Fibroblast of skin of right quadriceps (primary cell): ENCODE measurements around the gene GBP7.
A peak's percentile ranks its signal among the peaks of the same experiment; 100 is the strongest.

Source experiments
- DNase-seq: peaks from one replicate; pipeline ENCODE4 v3.0.0-alpha.2; 2013

GBP7 gene

GRCh38 chr1:89112871-89113613, 62.8 kb downstream of the GBP7 start:
- no peak for DNase-seq

DNA sequence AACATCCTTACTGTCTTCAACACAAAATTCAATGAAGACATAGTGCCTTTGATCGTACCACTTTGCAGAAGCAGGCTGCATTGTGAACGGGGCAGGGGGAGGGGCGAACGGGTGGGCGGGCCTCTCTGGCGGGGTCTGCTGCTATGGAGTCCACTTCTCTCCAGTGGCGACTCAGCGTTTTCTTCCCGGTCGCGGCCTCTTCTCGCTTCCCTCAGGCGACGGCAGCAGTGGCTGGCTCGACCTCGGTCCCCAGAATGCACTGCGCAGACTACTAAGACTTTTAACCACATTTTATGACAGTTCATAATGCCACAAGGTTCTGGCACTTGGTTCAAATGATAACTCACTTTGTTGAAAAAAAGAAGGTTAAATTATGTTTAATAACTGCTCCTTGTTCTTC, 71.1 kb downstream of the GBP7 start:
- no peak for DNase-seq

DNA sequence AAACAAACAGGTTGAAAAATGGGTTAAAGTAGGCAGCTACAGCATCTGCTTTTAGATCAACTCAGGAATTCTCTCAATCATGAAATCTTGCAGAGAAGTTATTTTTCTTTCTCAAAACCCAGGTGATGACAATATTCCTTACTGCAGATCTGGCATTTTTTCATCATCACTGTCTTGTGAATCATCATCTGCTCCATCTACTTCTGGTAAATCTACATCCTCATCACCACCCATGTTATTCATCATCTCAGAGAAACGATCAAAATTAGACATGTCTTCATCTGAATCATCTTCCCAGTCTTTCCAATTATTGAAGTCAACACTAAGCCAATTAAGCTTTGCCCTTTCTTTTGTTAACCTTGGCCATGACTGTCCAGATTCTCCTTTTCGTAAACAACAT, 71.7 kb downstream of the GBP7 start:
- peak; percentile 53 for DNase-seq

- DNase-seq, result no peak
Observed at GRCh38 chr1:89102021-89102420, 73.8 kb downstream of the GBP7 start.

DNA sequence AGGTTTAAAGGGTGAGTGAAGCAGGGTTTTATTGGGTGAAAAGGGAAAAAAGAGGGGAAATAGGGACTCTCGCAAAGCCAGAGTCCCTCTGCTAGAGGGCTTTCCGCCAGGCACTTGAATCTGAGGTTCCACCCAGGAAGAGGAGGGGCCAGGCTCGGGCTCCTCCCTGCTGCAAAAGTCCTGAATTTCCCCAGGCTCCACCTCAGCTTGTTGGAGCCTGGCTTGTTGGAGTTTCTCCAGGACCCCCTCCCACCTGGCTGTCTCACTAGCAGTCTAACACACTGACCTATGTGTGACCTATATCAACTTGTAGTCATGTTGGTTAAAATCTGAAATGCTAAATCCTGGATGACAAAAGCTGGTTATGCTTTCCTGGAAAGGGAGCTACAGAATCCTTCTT, 75.4 kb downstream of the GBP7 start:
- no peak for DNase-seq

DNA sequence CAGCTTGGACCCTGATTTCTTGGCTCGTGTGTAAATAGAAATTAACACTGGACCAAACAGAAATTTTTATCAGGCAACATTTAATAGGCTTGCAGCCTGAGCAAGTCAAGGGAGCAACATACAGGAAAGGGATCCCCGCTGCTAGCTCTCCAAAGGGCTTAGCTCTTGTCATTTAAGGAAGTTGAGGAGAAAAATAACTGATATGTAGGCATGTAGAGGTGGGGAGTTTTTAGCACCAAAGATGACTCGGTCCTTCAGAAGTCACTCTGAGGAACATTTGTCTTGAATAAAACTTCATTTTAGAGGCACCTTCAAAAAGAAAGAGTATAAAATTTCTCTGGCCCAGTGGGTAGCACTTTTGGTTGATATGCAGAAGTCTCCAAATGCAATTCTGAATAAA, 76.9 kb downstream of the GBP7 start:
- DNase-seq, result no peak

DNA sequence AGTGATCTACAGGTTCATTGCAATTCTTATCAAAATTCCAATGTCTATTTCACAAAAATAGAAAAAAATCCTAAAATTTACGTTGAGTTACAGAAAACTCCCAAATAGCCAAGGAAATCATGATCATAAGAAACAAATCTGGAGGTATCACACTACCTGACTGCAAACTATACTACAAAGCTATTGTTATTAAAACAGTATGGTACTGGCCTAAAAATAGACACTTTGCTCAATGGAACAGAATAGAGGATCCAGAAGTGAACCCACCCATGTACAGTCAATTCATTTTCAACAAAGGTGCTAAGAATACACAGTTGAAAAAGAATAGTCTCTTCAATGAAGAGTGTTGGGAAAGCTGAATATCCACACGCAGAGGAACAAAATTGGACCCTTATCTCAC, 80.1 kb downstream of the GBP7 start:
- DNase-seq, result no peak

- DNase-seq, result no peak
Observed at GRCh38 chr1:89089962-89090361, 85.8 kb downstream of the GBP7 start.

DNA sequence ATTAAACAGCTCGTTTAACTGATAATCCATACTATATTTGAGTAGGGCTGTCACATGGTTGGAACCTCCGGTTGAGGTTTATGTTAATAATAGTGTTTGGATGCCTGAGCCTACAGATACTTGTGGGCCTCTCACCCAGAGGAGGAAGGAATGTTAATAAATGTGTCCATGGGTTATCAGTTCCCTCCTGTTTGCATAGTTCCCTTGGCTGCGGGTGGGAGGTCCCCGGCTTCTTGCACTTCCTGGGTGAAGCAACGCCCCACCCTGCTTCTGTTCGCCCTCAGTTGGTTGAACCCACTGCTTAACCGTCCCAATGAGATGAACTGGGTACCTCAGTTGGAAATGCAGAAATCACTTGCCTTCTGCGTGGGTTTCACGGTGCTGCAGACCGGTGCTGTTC, 87.2 kb downstream of the GBP7 start:
- no peak for DNase-seq

DNA sequence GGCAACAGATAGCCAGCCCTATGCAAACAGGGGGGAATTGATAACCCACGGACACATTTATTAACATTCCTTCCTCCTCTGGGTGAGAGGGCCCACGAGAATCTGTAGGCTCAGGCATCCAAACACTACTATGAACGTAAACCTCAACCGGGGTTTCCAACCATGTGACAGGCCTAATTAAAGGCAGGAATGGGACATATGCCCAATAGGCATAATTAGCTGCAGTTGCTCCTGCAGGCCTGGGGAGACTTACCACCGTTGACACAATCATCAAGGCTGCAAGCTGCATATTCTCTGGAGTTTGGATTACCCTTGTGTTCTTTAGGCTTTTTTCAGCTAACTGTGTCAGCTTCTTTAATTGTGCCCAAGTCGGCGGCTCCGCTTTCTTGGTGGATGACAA, 88.6 kb downstream of the GBP7 start:
- DNase-seq, result peak; percentile 22

- no peak for DNase-seq
Observed at GRCh38 chr1:89085781-89086180, 90.0 kb downstream of the GBP7 start.
